ENCODE data around the gene RASAL2. TPM values are rescaled to one million over a fixed set of nuclear protein-coding genes. Genes with fewer than 3 reads are reported as not detected.
A peak's percentile ranks its signal among the peaks of the same experiment; 100 is the strongest.
"Not testable (repeated sequence)": the region's sequence is repeated elsewhere in the genome, so short reads cannot be mapped to it uniquely, and the experiment has no call there.

The RASAL2 gene
- total RNA-seq, 1 donor from 2014 or later = 12.4 TPM

- FAIRE-seq (no peak), DNase-seq (ENCODE audit: low read depth) (no peak)
- no peak overlapping the region for H3K4me3 ChIP-seq (ENCODE audit: low read depth, low read length)
- no peaks in the 10 kb centered on the region for H3K27me3 ChIP-seq (ENCODE audit: control insufficient read depth, insufficient read depth, low read length)
- H3K36me3 ChIP-seq (ENCODE audit: control insufficient read depth, insufficient read depth, low read length) = no peaks in the 10 kb centered on the region
- no peak for TF ChIP-seq CTCF (IDR thresholded peaks at IDR 0.05; ENCODE audit: insufficient read depth, low read length, severe bottlenecking)
These were observed 282.1 kb downstream of the RASAL2 start for GRCh38 chr1:178376008-178376407.

- FAIRE-seq = no peak
These were observed 285.9 kb downstream of the RASAL2 start for GRCh38 chr1:178379807-178380206.

GRCh38 chr1:178382372-178382771 is 288.5 kb downstream of the RASAL2 start:
- Histone ChIP-seq H3K36me3 (ENCODE audit: control insufficient read depth, insufficient read depth, low read length) (no peaks in the 10 kb centered on the region), H3K27me3 (ENCODE audit: control insufficient read depth, insufficient read depth, low read length) (no peaks in the 10 kb centered on the region), H3K4me3 (ENCODE audit: low read depth, low read length) (no peak overlapping the region)
- FAIRE-seq (no peak), DNase-seq (ENCODE audit: low read depth) (no peak)
- no peak for TF ChIP-seq CTCF (IDR thresholded peaks at IDR 0.05; ENCODE audit: insufficient read depth, low read length, severe bottlenecking)

More at GRCh38 chr1:178379807-178380206, 285.9 kb downstream of the RASAL2 start:
- no peak for TF ChIP-seq CTCF (IDR thresholded peaks at IDR 0.05; ENCODE audit: insufficient read depth, low read length, severe bottlenecking)
- Histone ChIP-seq H3K36me3 (ENCODE audit: control insufficient read depth, insufficient read depth, low read length) (no peaks in the 10 kb centered on the region), H3K4me3 (ENCODE audit: low read depth, low read length) (no peak overlapping the region), H3K27me3 (ENCODE audit: control insufficient read depth, insufficient read depth, low read length) (no peaks in the 10 kb centered on the region)
- DNase-seq (ENCODE audit: low read depth) = no peak

GRCh38 chr1:178385662-178386061 is 291.8 kb downstream of the RASAL2 start:
- Histone ChIP-seq H3K4me3 (ENCODE audit: low read depth, low read length) (no peak overlapping the region), H3K27me3 (ENCODE audit: control insufficient read depth, insufficient read depth, low read length) (no peaks in the 10 kb centered on the region), H3K36me3 (ENCODE audit: control insufficient read depth, insufficient read depth, low read length) (no peaks in the 10 kb centered on the region)
- FAIRE-seq = no peak
- DNase-seq (ENCODE audit: low read depth) = peak; percentile 44
- no peak for TF ChIP-seq CTCF (IDR thresholded peaks at IDR 0.05; ENCODE audit: insufficient read depth, low read length, severe bottlenecking)

GRCh38 chr1:178388418-178389145 is 294.7 kb downstream of the RASAL2 start:
- FAIRE-seq = no peak
- no peak overlapping the region for H3K4me3 ChIP-seq (ENCODE audit: low read depth, low read length)
- DNase-seq (ENCODE audit: low read depth) = no peak
- TF ChIP-seq CTCF (IDR thresholded peaks at IDR 0.05; ENCODE audit: insufficient read depth, low read length, severe bottlenecking) = no peak
- no peaks in the 10 kb centered on the region for H3K36me3 ChIP-seq (ENCODE audit: control insufficient read depth, insufficient read depth, low read length)
- no peaks in the 10 kb centered on the region for H3K27me3 ChIP-seq (ENCODE audit: control insufficient read depth, insufficient read depth, low read length)

GRCh38 chr1:178389441-178389840 is 295.5 kb downstream of the RASAL2 start:
- no peak for DNase-seq (ENCODE audit: low read depth)
- no peak for TF ChIP-seq CTCF (IDR thresholded peaks at IDR 0.05; ENCODE audit: insufficient read depth, low read length, severe bottlenecking)
- FAIRE-seq = no peak

GRCh38 chr1:178390280-178390679 is 296.4 kb downstream of the RASAL2 start:
- H3K27me3 ChIP-seq (ENCODE audit: control insufficient read depth, insufficient read depth, low read length); DNase-seq (ENCODE audit: low read depth); H3K36me3 ChIP-seq (ENCODE audit: control insufficient read depth, insufficient read depth, low read length); FAIRE-seq; H3K4me3 ChIP-seq (ENCODE audit: low read depth, low read length): not testable (repeated sequence)

More at GRCh38 chr1:178389441-178389840, 295.5 kb downstream of the RASAL2 start:
- Histone ChIP-seq H3K4me3 (ENCODE audit: low read depth, low read length) (no peak overlapping the region), H3K36me3 (ENCODE audit: control insufficient read depth, insufficient read depth, low read length) (no peaks in the 10 kb centered on the region), H3K27me3 (ENCODE audit: control insufficient read depth, insufficient read depth, low read length) (no peaks in the 10 kb centered on the region)
